Non-pigmented ciliary epithelial cell (primary cell): ENCODE measurements around the gene NPAS2.

ENCODE experiments used
- DNase-seq: peaks from one replicate; pipeline ENCODE4 v3.0.0-alpha.2; 2010; ENCODE audit warnings: low read depth

NPAS2 gene

GRCh38 chr2:100905132-100905805 lies 85.3 kb downstream of the NPAS2 start:
- DNase-seq: no peak

GRCh38 chr2:100906131-100906530 lies 86.2 kb downstream of the NPAS2 start:
- no peak for DNase-seq

DNA sequence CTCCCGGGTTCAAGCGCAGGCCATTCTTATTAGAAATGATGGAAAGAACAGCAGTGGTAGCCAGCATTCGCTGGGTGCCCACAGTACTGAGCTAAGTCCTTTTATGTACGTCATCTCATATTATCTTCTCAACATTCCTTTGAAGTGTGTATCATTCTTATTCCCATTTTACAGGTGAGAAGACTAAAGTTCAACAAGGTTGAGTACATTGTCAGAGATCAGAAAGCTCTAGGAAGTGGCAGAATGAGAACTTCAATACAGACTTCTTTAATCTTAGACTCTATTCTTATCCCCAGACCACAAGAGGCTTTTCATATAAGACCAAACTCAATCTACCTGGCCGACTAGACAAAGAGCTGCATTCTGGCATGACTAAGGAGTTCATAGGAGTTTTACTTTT lies 86.7 kb downstream of the NPAS2 start:
- no peak for DNase-seq

DNA sequence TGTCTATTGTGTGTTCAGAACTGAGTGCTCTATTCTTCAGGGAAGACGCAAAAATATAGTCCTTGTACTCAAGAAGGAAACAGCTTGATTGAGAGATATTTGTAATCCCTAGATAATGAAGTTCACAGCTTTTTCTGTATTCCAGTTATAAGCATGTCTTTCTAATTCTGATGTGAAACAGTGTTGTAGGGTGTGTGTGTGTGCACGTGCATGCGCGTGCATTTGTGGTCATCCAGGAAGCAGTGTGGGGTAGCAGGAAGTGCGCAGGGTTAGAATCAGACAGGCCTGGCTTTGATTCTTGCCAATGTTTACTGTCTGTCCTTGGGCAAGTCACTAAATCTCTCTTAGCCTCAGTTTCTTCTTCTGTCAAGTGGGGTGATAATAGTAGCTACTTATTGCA lies 87.9 kb downstream of the NPAS2 start:
- DNase-seq: no peak

GRCh38 chr2:100909534-100910081 lies 89.7 kb downstream of the NPAS2 start:
- no peak for DNase-seq

GRCh38 chr2:100910111-100910510 lies 90.2 kb downstream of the NPAS2 start:
- no peak for DNase-seq

DNA sequence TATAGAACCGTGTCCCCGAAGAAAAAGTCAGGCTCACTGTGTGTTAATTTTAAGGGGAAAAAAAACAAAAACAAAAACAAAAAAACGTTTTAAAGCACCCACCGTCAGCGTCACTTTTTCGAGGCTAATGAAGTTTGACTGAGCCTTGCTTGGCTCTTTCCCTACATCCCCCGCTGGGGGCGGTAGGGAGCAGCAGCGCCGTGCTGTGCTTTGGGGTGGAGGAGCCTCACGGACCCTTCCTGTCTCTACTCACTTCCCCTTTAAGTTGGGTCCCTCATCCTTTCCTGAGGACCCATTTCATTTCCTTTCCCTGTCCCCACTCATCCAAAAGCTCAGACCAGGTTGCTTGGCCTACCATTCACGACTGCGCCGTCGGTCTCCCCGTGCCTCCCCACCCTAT lies 99.4 kb downstream of the NPAS2 start:
- DNase-seq: no peak

GRCh38 chr2:100921685-100922161 lies 101.8 kb downstream of the NPAS2 start:
- DNase-seq: peak; percentile 83

DNA sequence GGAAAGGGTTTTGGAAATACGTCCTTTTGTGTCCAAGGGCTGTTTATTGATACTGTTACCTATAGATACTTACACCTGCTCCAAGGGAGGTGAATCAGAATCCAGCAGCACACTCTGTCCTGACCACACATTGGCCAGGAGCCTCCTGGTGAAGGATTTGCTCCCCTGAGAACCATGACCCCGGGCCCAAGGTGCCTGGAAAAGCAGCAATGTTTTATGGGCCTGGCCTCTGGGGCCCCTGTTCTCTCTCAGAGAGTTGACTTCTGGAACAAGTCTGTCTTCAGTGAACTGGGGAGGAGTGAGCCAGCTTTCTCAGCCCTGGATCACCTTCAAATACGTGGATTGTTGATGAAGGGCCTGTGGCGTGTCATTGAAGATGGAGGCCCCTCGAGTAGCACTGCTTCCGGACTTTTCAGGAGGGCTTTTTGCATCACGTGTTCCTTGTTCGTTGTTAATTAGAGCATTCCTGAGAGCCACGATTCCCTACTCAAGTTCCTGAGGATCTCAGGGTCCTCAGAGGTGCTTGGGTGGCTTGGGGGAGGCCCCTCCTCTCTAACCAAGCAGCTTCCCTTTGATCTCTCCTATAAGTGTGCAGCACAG lies 103.6 kb downstream of the NPAS2 start:
- no peak for DNase-seq

DNA sequence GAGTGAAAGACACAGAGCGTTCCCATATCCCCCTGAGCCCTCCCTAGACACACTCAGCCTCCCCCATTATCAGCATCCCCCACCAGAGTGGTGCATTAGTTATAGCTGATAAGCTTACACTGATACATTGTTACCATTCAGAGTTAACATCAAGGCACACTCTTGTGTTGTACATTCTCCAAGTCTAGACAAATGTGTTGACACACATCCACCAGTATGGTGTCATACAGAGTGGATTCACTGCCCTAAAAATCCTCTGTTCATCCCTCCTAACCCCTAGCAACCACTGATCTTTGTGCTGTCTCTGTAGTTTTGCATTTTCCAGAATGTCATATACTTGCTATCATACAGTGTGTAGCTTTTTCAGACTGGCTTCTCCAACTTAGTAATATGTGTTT lies 104.2 kb downstream of the NPAS2 start:
- DNase-seq: no peak

GRCh38 chr2:100924520-100925451 lies 104.8 kb downstream of the NPAS2 start:
- peak; percentile 63 for DNase-seq

GRCh38 chr2:100928235-100928634 lies 108.3 kb downstream of the NPAS2 start:
- no peak for DNase-seq

DNA sequence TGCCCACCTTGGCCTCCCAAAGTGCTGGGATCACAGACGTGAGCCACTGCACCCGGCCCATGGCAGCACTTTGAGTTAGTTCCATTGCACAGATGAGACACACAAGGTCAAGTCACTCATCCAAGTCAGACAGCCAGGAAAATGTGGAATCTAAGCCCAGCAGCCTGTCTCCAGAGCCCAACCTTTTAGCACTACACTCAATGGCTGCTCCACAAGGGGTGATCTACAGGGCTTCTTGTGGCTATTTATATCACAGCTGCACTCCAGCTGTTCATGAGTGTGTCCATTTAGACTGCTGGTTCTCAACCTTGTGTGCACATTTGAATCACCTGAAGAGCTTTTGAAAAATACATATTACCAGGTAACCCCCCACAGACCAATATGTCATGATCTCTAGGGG lies 109.2 kb downstream of the NPAS2 start:
- DNase-seq: no peak

GRCh38 chr2:100934504-100935371 lies 114.8 kb downstream of the NPAS2 start:
- no peak for DNase-seq

DNA sequence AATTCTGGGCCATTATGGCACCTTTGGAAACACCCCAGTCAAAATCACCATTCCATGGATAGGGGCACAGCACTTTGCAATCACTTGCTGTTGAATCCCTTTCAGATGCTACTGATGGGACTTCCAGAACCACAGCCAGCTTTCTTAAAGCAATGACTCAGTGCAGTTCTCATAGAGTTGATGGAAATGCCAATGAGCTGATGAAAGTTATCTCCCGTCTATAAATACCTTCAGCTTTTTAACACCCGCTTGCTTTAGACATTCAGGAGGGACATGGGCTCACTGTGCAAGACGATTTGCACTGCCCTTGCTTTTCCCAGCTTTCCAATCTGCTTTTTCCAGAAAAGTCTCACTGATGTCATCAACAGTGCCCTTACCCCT lies 115.4 kb downstream of the NPAS2 start:
- no peak for DNase-seq

GRCh38 chr2:100936070-100936741 lies 116.3 kb downstream of the NPAS2 start:
- no peak for DNase-seq

DNA sequence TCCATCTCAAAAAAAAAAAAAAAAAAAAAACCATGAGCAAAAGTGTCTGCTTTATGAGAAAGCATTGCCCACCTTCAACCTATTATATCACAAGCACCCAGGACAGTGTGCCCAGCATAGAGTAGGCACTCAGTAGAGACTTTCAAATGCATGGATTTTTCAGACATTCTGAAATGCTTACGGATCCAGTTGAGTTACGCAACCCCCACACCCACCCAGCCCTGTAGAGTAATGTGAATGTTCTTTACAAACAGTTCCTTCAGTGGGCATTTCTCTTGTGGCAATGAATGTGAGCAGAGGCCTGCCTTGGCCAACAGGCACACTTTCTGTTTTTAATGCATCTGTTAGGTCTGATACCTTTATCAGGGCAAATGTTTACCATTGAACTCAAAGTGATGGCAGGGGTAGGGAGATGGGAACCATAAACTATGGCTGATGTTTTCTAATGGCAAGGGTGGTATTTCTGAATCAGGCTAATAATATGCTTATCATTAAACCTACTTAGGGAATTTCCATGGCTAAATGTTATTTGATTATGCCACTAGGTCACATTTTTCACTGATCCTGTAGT lies 117.1 kb downstream of the NPAS2 start:
- no peak for DNase-seq

GRCh38 chr2:100938031-100939026 lies 118.4 kb downstream of the NPAS2 start:
- DNase-seq: no peak

GRCh38 chr2:100939445-100939844 lies 119.5 kb downstream of the NPAS2 start:
- no peak for DNase-seq
